Measurements from ENCODE around the gene WDR13. TPM values are rescaled to one million over a fixed set of nuclear protein-coding genes. Genes with fewer than 3 reads are reported as not detected.

The WDR13 gene
- 102 and 118 TPM in 2 replicates for total RNA-seq

GRCh38 chrX:48597353-48598264 lies at the start of gene WDR13:
Gene WDR13 (plus strand): TSS chrX:48597492. CDS start chrX:48597997, 505 bp downstream.

GRCh38 chrX:48574270-48575266 lies 22.7 kb upstream of the WDR13 start, which contains the start of gene RBM3:
Gene RBM3 (plus strand): TSS chrX:48574484. CDS start chrX:48575181, 697 bp downstream.

Small RNA genes lying within 50 kb of the gene (small RNA-seq; reads per million reads assigned to genes)
- not detected for gene MRPL32P1

Other genes with a start within 250 kb of the WDR13 start
- not detected in 2 replicates for gene SSX3, start 240.8 kb upstream of the WDR13 start, total RNA-seq
- not detected in 2 replicates for gene SSX4, start 214.0 kb upstream of the WDR13 start, total RNA-seq
- not detected in 2 replicates for gene SSX4B, start 185.5 kb upstream of the WDR13 start, total RNA-seq
- 10.1 and 44.5 TPM in 2 replicates for gene SLC38A5, start 127.2 kb upstream of the WDR13 start, total RNA-seq
- 67.9 and 75.7 TPM in 2 replicates for gene FTSJ1, start 121.3 kb upstream of the WDR13 start, total RNA-seq
- gene PORCN, start 88.5 kb upstream of the WDR13 start, total RNA-seq, result 8.7 and 12.1 TPM in 2 replicates
- 68.3 and 87.4 TPM in 2 replicates for gene EBP, start 75.7 kb upstream of the WDR13 start, total RNA-seq
- gene TBC1D25, start 57.8 kb upstream of the WDR13 start, total RNA-seq, result 8.8 and 9.7 TPM in 2 replicates
- 462 and 523 TPM in 2 replicates for gene RBM3, start 23.0 kb upstream of the WDR13 start, total RNA-seq
- gene WAS, start 86.3 kb downstream of the WDR13 start, total RNA-seq, result 0.33 TPM in 1 of 2 replicates, not detected in the other
- 6.9 and 11.2 TPM in 2 replicates for gene SUV39H1, start 99.2 kb downstream of the WDR13 start, total RNA-seq
- not detected in 2 replicates for gene GLOD5, start 164.3 kb downstream of the WDR13 start, total RNA-seq
- gene GATA1, start 189.1 kb downstream of the WDR13 start, total RNA-seq, result not detected in 2 replicates
- gene HDAC6, start 204.6 kb downstream of the WDR13 start, total RNA-seq, result 28.4 and 43.8 TPM in 2 replicates
- gene ERAS, start 229.0 kb downstream of the WDR13 start, total RNA-seq, result not detected in 2 replicates
- gene PCSK1N, start 238.1 kb downstream of the WDR13 start, total RNA-seq, result 0.29 TPM in 1 of 2 replicates, not detected in the other

Measured in vein endothelial cell (primary cell).